Adrenal gland (tissue), 12 donors: ENCODE results near the gene ZNF438. TPM values are rescaled to one million over a fixed set of nuclear protein-coding genes. Genes with fewer than 3 reads are reported as not detected.

ENCODE experiments used
- DNase-seq, 7 donors: peaks; one replicate each; pipeline ENCODE4 v3.0.0-alpha.2; 2019 to 2020
- H3K27ac ChIP-seq, 5 donors: fragments of 200-600 bp; sonication (generic) in 4 of 5; 1 replicate in 3 of 5; 2 replicates in 2 of 5; pipeline versions ENCODE4 v1.5.1 to v1.8.0; 2016 to 2020; ENCODE audit warnings: mild to moderate bottlenecking in 1 of 5
- H3K27me3 ChIP-seq: fragments of 200-600 bp; 2 replicates; pipeline ENCODE4 v1.8.0; 2021
- H3K36me3 ChIP-seq, 2 donors: fragments of 200-600 bp; replicated peaks in 1 of 2; 1 replicate in 1 of 2; 2 replicates in 1 of 2; pipeline versions ENCODE4 v1.5.1 to v1.8.0; 2018 to 2022
- H3K4me1 ChIP-seq, 2 donors: fragments of 200-600 bp; replicated peaks in 1 of 2; 1 replicate in 1 of 2; 2 replicates in 1 of 2; pipeline versions ENCODE4 v1.5.1 to v1.8.0; 2018 to 2021
- H3K4me3 ChIP-seq, 4 donors: fragments of 200-600 bp; sonication (generic) in 3 of 4; one replicate each; pipeline ENCODE4 v1.5.1; 2016 to 2018
- H3K9me3 ChIP-seq, 3 donors: fragments of 200-600 bp; sonication (generic) in 1 of 3; replicated peaks in 1 of 3; 1 replicate in 2 of 3; 2 replicates in 1 of 3; pipeline versions ENCODE4 v1.5.1 to v1.8.0; 2016 to 2021
- CTCF ChIP-seq, 6 experiments: fragments of 450-650 bp in 4 of 6; fragments of 200-600 bp in 2 of 6; sonication (generic) in 1 of 6; IDR thresholded peaks; 1 replicate in 5 of 6; 2 replicates in 1 of 6; pipeline versions ENCODE4 v1.5.1 to v1.8.0; 2016 to 2021; ENCODE audit warnings: antibody characterized with exemption in 6 of 6, mild to moderate bottlenecking in 2 of 6, moderate library complexity in 1 of 6
- POLR2A ChIP-seq, 2 donors: fragments of 450-650 bp; IDR thresholded peaks; one replicate each; pipeline ENCODE4 v1.6.1; 2017; ENCODE audit warnings: antibody characterized with exemption in 2 of 2, mild to moderate bottlenecking in 2 of 2, moderate library complexity in 1 of 2
- WGBS, 4 donors: extraction: QIAGEN DNeasy Blood & Tissue Kit in 2 of 4; methylation state at CpG; one replicate each; pipeline versions ENCODE4 v1.1.5 to v1.1.7; 2013 to 2017; 5-methylcytosine and 5-hydroxymethylcytosine counted together
- intact Hi-C, 2 donors: fragments of 100-400 bp; cut with DNase I; formaldehyde crosslinking; loops; one replicate each; pipeline versions ENCODE4 v1.14.1 to v1.15.0; 2022 to 2023
- polyA plus RNA-seq, 3 donors: library from polyadenylated mRNA; stranded (reverse); fragments of 200-250 nt in 2 of 3; fragments of 350-450 nt in 1 of 3; fragmentation: Illumina TruSeq in 1 of 3; extraction: RNeasy Lipid Tissue Mini Kit (QIAGEN cat#74804) in 1 of 3; gene quantifications; one replicate each; pipeline ENCODE4 v1.2.3, GENCODE V29; 2013 to 2014
- total RNA-seq, 9 donors: library from RNA; depleted of rRNA in 4 of 9; stranded (reverse); fragments of >200 nt in 4 of 9; fragments of 120-200 nt in 1 of 9; fragmentation: NEBNext Ultra II Directional in 1 of 9; extraction: Animal tissue kit (Norgen Biotek cat#: 25700) in 1 of 9; gene quantifications; one replicate each; pipeline versions ENCODE4 v1.1.0 to v1.2.4, GENCODE V29; 2013 to 2023
- donor health status: healthy with polysubstance abuse.
- donor health status: Bipolar disorder and iron deficiency.
- donor health status: DM: yes; HTN: yes; CAD: no.
- donor health status: DM: no; HTN: no; CAD: no.
- donor health status: DM: no; HTN: no; CAD: no.
- donor health status: DM: yes; HTN: yes; CAD: no.

Gene ZNF438
- total and polyA plus RNA-seq, 12 donors, result 3.4 to 15.5 (median 5.7) TPM

GRCh38 chr10:30898964-30899363 is 132.7 kb downstream of the ZNF438 start:
- Histone ChIP-seq H3K4me3 (no peak overlapping the region), H3K27ac (no peak overlapping the region), H3K27me3 (no peaks in the 10 kb centered on the region), H3K36me3 (no peaks in the 10 kb centered on the region), H3K9me3 (no peaks in the 10 kb centered on the region), H3K4me1 (no peaks in the 10 kb centered on the region)
- TF ChIP-seq POLR2A (IDR thresholded peaks at IDR 0.05) (no peak), CTCF (IDR thresholded peaks at IDR 0.05) (no peak)
- 85 to 95% (median 93%) methylated on average over 1 of the region's 1 CpG for WGBS, 4 donors
- DNase-seq, result no peak
- intact Hi-C loops, result no loop called here

GRCh38 chr10:30897547-30897946 is 134.1 kb downstream of the ZNF438 start:
- 90 to 100% (median 97%) methylated on average over 1 of the region's 1 CpG for WGBS, 4 donors
- TF ChIP-seq CTCF (IDR thresholded peaks at IDR 0.05) (no peak), POLR2A (IDR thresholded peaks at IDR 0.05) (no peak)
- Histone ChIP-seq H3K27me3 (no peaks in the 10 kb centered on the region), H3K36me3 (no peaks in the 10 kb centered on the region), H3K27ac (no peak overlapping the region), H3K4me3 (no peak overlapping the region), H3K9me3 (no peaks in the 10 kb centered on the region), H3K4me1 (no peaks in the 10 kb centered on the region)
- intact Hi-C loops, result no loop called here
- no peak for DNase-seq

- no peak for DNase-seq
- Histone ChIP-seq H3K27ac (no peak overlapping the region), H3K4me1 (no peaks in the 10 kb centered on the region), H3K27me3 (no peaks in the 10 kb centered on the region), H3K4me3 (no peak overlapping the region), H3K36me3 (no peaks in the 10 kb centered on the region), H3K9me3 (no peaks in the 10 kb centered on the region)
- TF ChIP-seq POLR2A (IDR thresholded peaks at IDR 0.05) (no peak), CTCF (IDR thresholded peaks at IDR 0.05) (no peak)
- intact Hi-C loops, result no loop called here
Measured at GRCh38 chr10:30897048-30897447, 134.6 kb downstream of the ZNF438 start.

- H3K4me1 ChIP-seq, result no peaks in the 10 kb centered on the region
- WGBS, 4 donors, result 75 to 78% (median 77%) methylated on average over 5 of the region's 5 CpGs
- TF ChIP-seq POLR2A (IDR thresholded peaks at IDR 0.05) (no peak), CTCF (IDR thresholded peaks at IDR 0.05) (no peak)
- no peak overlapping the region for H3K4me3 ChIP-seq
- no peak overlapping the region for H3K27ac ChIP-seq
- H3K36me3 ChIP-seq, result no peaks in the 10 kb centered on the region
- no peaks in the 10 kb centered on the region for H3K27me3 ChIP-seq
- H3K9me3 ChIP-seq, result no peaks in the 10 kb centered on the region
- DNase-seq, result no peak
- intact Hi-C loops, result no loop called here
Measured at GRCh38 chr10:30894221-30894620, 137.4 kb downstream of the ZNF438 start.
